HUES6 (cell line): ENCODE results near the gene HSPB8.
"Not testable (repeated sequence)": the region's sequence is repeated elsewhere in the genome, so short reads cannot be mapped to it uniquely, and the experiment has no call there.

ENCODE experiments used
- H3K27ac ChIP-seq: 2 replicates; pipeline ENCODE4 v1.7.0; 2013; ENCODE audit warnings: low read depth, mild to moderate bottlenecking, low read length, inconsistent platforms
- H3K27me3 ChIP-seq: 2 replicates; pipeline ENCODE4 v1.6.1; 2013; ENCODE audit warnings: low read length; ENCODE audit not compliant: control insufficient read depth, insufficient read depth
- H3K36me3 ChIP-seq: 2 replicates; pipeline ENCODE4 v1.6.1; 2013; ENCODE audit warnings: low read length; ENCODE audit not compliant: control insufficient read depth, insufficient read depth
- H3K4me1 ChIP-seq: 2 replicates; pipeline ENCODE4 v1.6.1; 2013; ENCODE audit warnings: low read length; ENCODE audit not compliant: control insufficient read depth, insufficient read depth
- H3K4me3 ChIP-seq: 2 replicates; pipeline ENCODE4 v1.5.1; 2013; ENCODE audit warnings: low read depth, low read length
- H3K9ac ChIP-seq: one replicate; pipeline ENCODE4 v1.6.1; 2013; ENCODE audit warnings: mild to moderate bottlenecking, low read length
- H3K9me3 ChIP-seq: 2 replicates; pipeline ENCODE4 v1.6.1; 2013; ENCODE audit warnings: low read depth, low read length; ENCODE audit not compliant: control insufficient read depth, insufficient read depth

Gene HSPB8

DNA sequence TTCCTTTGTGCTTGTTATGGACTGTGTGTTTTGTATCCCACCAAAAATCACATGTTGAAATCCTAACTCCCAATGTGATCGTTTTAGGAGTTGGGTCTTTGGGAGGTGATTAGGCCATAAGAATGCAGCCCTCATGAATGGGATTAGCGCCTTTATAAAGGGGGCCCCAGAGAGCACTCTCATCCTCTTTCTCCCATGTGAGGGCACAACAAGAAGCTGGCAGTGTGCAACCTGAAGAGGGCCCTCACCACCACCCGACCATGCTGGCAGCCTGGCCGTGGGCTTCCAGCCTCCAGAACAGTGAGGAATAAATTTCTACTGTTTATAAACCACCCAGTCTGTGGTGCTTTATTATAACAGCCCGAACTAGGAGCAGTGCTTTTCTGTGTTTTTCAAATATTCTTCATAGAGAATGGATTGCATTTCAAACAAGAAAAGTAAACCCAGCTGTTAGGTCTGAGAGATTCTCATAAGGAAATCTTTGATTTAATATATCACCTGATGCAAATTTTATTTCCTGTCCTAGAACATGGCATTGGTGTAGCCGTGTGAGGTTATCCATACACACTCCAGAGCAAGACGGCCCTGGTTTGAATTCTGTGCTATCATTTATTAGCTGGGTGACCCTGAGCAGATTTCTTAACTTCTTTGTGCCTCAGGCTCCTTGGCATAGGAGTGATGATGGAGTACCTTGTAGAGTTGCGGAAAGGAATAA is 27.8 kb downstream of the HSPB8 start:
- Histone ChIP-seq H3K4me3 (no peak overlapping the region), H3K27ac (no peak overlapping the region), H3K4me1 (peaks cover 28% of the 10 kb centered on the region), H3K36me3 (no peaks in the 10 kb centered on the region), H3K27me3 (no peaks in the 10 kb centered on the region), H3K9me3 (no peaks in the 10 kb centered on the region), H3K9ac (no peak overlapping the region)

DNA sequence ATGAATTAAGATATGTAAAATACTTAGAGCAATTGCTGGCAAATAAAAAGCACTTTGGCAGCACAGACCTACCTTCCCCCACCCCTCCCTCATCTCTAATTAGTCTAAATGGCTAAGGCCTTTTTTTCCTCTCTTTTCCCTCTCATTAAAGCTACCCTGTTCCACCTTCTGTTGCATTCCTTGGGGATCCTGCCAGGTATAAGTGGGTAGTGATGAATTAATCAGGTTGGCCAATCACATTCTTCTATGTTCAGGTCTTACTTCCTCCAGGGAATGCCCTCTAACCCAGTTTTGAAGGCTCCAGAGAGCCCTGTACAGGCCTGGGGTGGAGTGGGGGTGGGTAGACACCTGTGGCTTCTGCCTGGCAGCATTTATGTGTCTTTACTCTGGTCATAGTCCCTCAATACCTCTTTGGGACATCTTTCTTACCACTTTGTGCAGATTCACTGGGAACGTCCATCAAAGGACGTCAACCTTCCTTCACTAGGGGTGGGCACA is 28.4 kb downstream of the HSPB8 start:
- H3K9ac ChIP-seq: no peak overlapping the region
- H3K4me1 ChIP-seq: peaks cover 22% of the 10 kb centered on the region
- H3K9me3 ChIP-seq: no peaks in the 10 kb centered on the region
- no peaks in the 10 kb centered on the region for H3K27me3 ChIP-seq
- no peak overlapping the region for H3K4me3 ChIP-seq
- H3K27ac ChIP-seq: no peak overlapping the region
- no peaks in the 10 kb centered on the region for H3K36me3 ChIP-seq

DNA sequence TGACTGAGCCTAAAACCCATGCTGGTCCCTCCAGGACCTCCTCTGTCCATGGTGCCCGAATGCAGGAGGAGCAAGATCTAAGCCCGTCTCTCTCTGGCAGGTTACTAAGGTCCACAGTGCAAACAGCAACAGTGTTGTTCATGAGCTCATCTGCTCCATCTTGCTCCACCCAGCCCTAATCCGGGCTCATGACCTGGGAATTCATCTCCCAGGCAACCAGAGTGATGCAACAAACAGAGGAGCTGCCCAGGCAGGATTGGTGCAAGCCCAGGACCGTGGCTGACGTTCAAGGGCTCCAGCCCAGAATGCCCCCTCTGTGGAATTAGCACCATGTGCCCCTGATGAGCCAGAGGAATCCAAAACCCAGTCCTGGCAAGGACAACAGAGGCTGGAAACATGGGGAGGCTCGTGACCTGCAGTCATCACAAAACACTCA is 29.9 kb downstream of the HSPB8 start:
- no peak overlapping the region for H3K9ac ChIP-seq
- no peak overlapping the region for H3K4me3 ChIP-seq
- H3K36me3 ChIP-seq: no peaks in the 10 kb centered on the region
- no peaks in the 10 kb centered on the region for H3K27me3 ChIP-seq
- peaks cover 8% of the 10 kb centered on the region; the same call in 1 of the 2 replicates for H3K4me1 ChIP-seq
- H3K27ac ChIP-seq: no peak overlapping the region
- H3K9me3 ChIP-seq: no peaks in the 10 kb centered on the region

DNA sequence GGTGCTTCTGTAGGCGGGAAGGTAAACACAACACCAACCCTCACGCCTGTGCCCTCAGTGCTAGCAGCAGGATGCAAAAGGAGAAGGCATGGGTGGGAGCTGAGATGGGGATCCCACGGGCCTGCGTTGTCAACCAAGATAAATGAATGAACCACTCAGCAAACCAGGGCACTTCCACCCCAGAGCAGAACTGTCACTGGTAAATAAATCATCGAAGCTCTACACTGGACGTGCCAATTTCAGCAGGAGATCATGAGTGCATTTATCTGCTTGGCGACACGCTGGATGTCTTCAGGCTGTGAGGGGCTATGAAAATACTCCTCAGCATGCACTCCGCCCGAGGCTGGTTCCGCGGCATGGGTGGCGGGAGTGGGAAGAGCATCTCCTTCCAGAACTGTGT is 33.2 kb downstream of the HSPB8 start:
- Histone ChIP-seq H3K4me1 (no peaks in the 10 kb centered on the region; the same call in 1 of the 2 replicates), H3K27me3 (no peaks in the 10 kb centered on the region), H3K27ac (no peak overlapping the region), H3K9me3 (no peaks in the 10 kb centered on the region), H3K36me3 (no peaks in the 10 kb centered on the region), H3K9ac (no peak overlapping the region), H3K4me3 (no peak overlapping the region)

DNA sequence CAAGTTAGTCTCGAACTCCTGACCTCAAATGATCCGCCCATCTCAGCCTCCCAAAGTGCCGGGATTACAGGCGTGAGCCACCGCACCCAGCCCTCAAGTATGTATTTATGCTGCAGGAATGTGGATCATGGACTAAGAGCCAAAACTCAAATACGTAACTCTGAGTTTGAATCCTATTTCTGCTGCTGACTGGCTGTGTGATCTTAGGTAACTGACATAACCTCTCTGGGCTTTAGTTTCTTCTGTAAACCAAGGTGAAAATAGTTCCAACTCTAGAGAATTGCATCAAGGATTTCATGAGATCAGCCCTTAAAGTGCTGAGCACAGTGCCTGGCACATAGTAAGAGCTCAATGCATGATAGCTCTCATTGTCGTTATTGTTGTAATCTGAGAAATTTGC is 37.4 kb downstream of the HSPB8 start:
- no peaks in the 10 kb centered on the region for H3K27me3 ChIP-seq
- peaks cover 11% of the 10 kb centered on the region; the same call in 1 of the 2 replicates for H3K9me3 ChIP-seq
- H3K36me3 ChIP-seq: no peaks in the 10 kb centered on the region
- no peak overlapping the region for H3K27ac ChIP-seq
- no peak overlapping the region for H3K4me3 ChIP-seq
- H3K9ac ChIP-seq: no peak overlapping the region
- H3K4me1 ChIP-seq: no peaks in the 10 kb centered on the region; the same call in 1 of the 2 replicates

DNA sequence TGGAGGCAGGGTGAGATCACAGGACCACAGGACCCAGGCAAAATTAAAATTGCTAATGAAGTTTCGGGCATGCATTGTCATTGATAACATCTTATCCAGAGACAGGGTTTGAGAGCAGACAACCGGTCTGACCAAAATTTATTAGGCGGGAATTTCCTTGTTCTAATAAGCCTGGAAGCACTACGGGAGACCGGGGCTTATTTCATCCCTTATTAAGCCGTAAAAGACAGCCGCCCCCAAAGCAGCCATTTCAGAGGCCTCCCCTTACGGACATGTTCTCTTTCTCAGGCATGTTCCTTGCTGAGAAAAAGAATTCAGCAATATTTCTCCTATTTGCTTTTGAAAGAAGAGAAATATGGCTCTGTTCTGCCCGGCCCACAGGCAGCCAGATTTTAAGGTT is 40.1 kb downstream of the HSPB8 start:
- H3K9ac ChIP-seq, H3K27me3 ChIP-seq, H3K36me3 ChIP-seq, H3K4me3 ChIP-seq, H3K27ac ChIP-seq, H3K4me1 ChIP-seq: not testable (repeated sequence)
- peaks cover 11% of the 10 kb centered on the region; the same call in 1 of the 2 replicates for H3K9me3 ChIP-seq

- H3K36me3 ChIP-seq: no peaks in the 10 kb centered on the region
- H3K4me1 ChIP-seq: peaks cover 4% of the 10 kb centered on the region
- H3K27ac ChIP-seq: no peak overlapping the region
- H3K4me3 ChIP-seq: no peak overlapping the region
- H3K9ac ChIP-seq: no peak overlapping the region
- peaks cover 11% of the 10 kb centered on the region; the same call in 1 of the 2 replicates for H3K9me3 ChIP-seq
- H3K27me3 ChIP-seq: no peaks in the 10 kb centered on the region
Observed at GRCh38 chr12:119222222-119222951, 43.7 kb downstream of the HSPB8 start.

- Histone ChIP-seq H3K9me3 (no peaks in the 10 kb centered on the region), H3K36me3 (no peaks in the 10 kb centered on the region), H3K4me3 (no peak overlapping the region), H3K27ac (no peak overlapping the region), H3K27me3 (no peaks in the 10 kb centered on the region), H3K4me1 (peaks cover 4% of the 10 kb centered on the region; the same call in 1 of the 2 replicates), H3K9ac (no peak overlapping the region)
Observed at GRCh38 chr12:119225454-119225853, 46.7 kb downstream of the HSPB8 start.

GRCh38 chr12:119227292-119227691 is 48.6 kb downstream of the HSPB8 start:
- H3K36me3 ChIP-seq: no peaks in the 10 kb centered on the region
- no peak overlapping the region for H3K27ac ChIP-seq
- no peaks in the 10 kb centered on the region for H3K27me3 ChIP-seq
- no peak overlapping the region for H3K4me3 ChIP-seq
- H3K9me3 ChIP-seq: no peaks in the 10 kb centered on the region
- H3K9ac ChIP-seq: no peak overlapping the region
- peaks cover 9% of the 10 kb centered on the region; the same call in 1 of the 2 replicates for H3K4me1 ChIP-seq

DNA sequence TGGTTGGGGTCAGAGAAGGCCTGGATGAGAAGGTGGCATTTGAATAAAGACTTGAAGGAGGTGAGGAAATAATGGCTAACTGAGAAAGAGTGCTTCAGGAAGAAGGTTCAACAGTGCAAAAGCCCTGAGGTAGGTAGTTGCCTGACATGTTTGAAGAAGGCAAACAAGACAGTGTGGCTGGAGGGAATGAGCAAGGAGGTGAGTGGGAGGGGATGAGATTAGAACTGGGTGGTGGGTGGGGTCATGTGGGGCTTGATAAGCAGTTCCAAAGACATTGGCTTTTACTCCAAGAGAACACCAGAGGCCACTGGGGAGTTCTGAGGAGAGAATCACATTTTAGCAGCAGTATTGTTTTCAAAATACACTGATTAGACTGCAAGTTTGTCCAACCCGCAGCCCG is 50.5 kb downstream of the HSPB8 start:
- H3K4me3 ChIP-seq: no peak overlapping the region
- H3K27me3 ChIP-seq: no peaks in the 10 kb centered on the region
- H3K36me3 ChIP-seq: no peaks in the 10 kb centered on the region
- no peak overlapping the region for H3K27ac ChIP-seq
- peaks cover 12% of the 10 kb centered on the region; the same call in 1 of the 2 replicates for H3K4me1 ChIP-seq
- no peak overlapping the region for H3K9ac ChIP-seq
- no peaks in the 10 kb centered on the region for H3K9me3 ChIP-seq

DNA sequence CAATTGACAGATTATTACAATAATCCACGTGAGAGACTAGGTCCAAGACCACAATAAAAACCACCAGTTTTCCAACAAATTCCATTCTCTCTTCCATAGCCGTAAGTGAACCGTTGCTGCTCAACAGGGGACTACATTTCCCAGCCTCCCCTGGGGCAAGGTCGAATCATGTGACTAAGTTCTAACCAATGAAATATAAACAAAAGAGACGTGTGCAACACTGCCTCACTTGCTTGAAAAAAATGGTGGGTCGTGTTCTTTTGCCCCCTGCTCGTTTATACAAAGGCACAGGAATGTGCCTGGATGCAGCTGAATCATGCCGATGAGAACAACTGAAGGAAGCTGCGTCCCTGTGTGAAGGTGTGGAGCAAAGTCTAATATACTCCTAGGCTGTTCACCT is 51.1 kb downstream of the HSPB8 start:
- Histone ChIP-seq H3K4me1 (peaks cover 15% of the 10 kb centered on the region), H3K27ac (no peak overlapping the region), H3K9ac (no peak overlapping the region), H3K4me3 (peak overlapping the region; percentile 43), H3K27me3 (no peaks in the 10 kb centered on the region), H3K9me3 (no peaks in the 10 kb centered on the region), H3K36me3 (no peaks in the 10 kb centered on the region)
